Trophoblast cell (in vitro differentiated cells and primary cell): Measurements from ENCODE around the gene NDST3.

Experiments
- DNase-seq, 2 donors: peaks; one replicate each; pipeline ENCODE4 v3.0.0-alpha.2; 2016
- H2AFZ ChIP-seq: 2 replicates; pipeline ENCODE4 v1.6.1; 2013; ENCODE audit warnings: low read length, moderate library complexity, mild to moderate bottlenecking; ENCODE audit not compliant: insufficient read depth, poor library complexity
- H2AK5ac ChIP-seq: 2 replicates; pipeline ENCODE4 v1.6.1; 2013; ENCODE audit warnings: mild to moderate bottlenecking, low read length
- H2BK120ac ChIP-seq: 2 replicates; pipeline ENCODE4 v1.6.1; 2013; ENCODE audit warnings: low read length, mild to moderate bottlenecking, moderate library complexity; ENCODE audit not compliant: insufficient read depth, poor library complexity
- H2BK12ac ChIP-seq: 2 replicates; pipeline ENCODE4 v1.6.1; 2013; ENCODE audit warnings: mild to moderate bottlenecking, low read length, moderate library complexity
- H2BK5ac ChIP-seq: 2 replicates; pipeline ENCODE4 v1.6.1; 2013; ENCODE audit warnings: low read length, low read depth, moderate library complexity, mild to moderate bottlenecking; ENCODE audit not compliant: poor library complexity
- H3K14ac ChIP-seq: 2 replicates; pipeline ENCODE4 v1.6.1; 2013; ENCODE audit warnings: mild to moderate bottlenecking, low read length
- H3K18ac ChIP-seq: 2 replicates; pipeline ENCODE4 v1.6.1; 2013; ENCODE audit warnings: mild to moderate bottlenecking, low read length
- H3K23ac ChIP-seq: 2 replicates; pipeline ENCODE4 v1.6.1; 2013; ENCODE audit warnings: low read length
- H3K27ac ChIP-seq: 2 replicates; pipeline ENCODE4 v1.5.1; 2013; ENCODE audit warnings: low read depth, mild to moderate bottlenecking, inconsistent platforms, low read length, moderate library complexity
- H3K27me3 ChIP-seq: 2 replicates; pipeline ENCODE4 v1.6.1; 2013; ENCODE audit warnings: inconsistent platforms, mild to moderate bottlenecking, low read length, moderate library complexity; ENCODE audit not compliant: insufficient read depth
- H3K36me3 ChIP-seq, 2 experiments: 1 replicate in 1 of 2; 2 replicates in 1 of 2; pipeline ENCODE4 v1.6.1; 2013; ENCODE audit warnings: low read length in 2 of 2, mild to moderate bottlenecking in 2 of 2, moderate library complexity in 1 of 2; ENCODE audit not compliant: insufficient read depth in 2 of 2, control insufficient read depth in 1 of 2
- H3K4ac ChIP-seq: 2 replicates; pipeline ENCODE4 v1.6.1; 2013; ENCODE audit warnings: low read depth, mild to moderate bottlenecking, low read length, moderate library complexity
- H3K4me1 ChIP-seq, 2 experiments: 1 replicate in 1 of 2; 2 replicates in 1 of 2; pipeline ENCODE4 v1.6.1; 2013; ENCODE audit warnings: low read length in 2 of 2, mild to moderate bottlenecking in 2 of 2, moderate library complexity in 1 of 2; ENCODE audit not compliant: insufficient read depth in 2 of 2, control insufficient read depth in 1 of 2
- H3K4me2 ChIP-seq: 2 replicates; pipeline ENCODE4 v1.6.1; 2013; ENCODE audit warnings: inconsistent platforms, mild to moderate bottlenecking, low read length, moderate library complexity
- H3K4me3 ChIP-seq: 2 replicates; pipeline ENCODE4 v1.5.1; 2013; ENCODE audit warnings: mild to moderate bottlenecking, low read depth, low read length, inconsistent platforms
- H3K79me1 ChIP-seq: one replicate; pipeline ENCODE4 v1.6.1; 2013; ENCODE audit warnings: low read length
- H3K79me2 ChIP-seq: 2 replicates; pipeline ENCODE4 v1.6.1; 2013; ENCODE audit warnings: low read length, mild to moderate bottlenecking; ENCODE audit not compliant: control insufficient read depth, insufficient read depth, poor library complexity
- H3K9ac ChIP-seq: 2 replicates; pipeline ENCODE4 v1.6.1; 2013; ENCODE audit warnings: mild to moderate bottlenecking, low read length
- H3K9me3 ChIP-seq: 2 replicates; pipeline ENCODE4 v1.6.1; 2013; ENCODE audit warnings: low read depth, mild to moderate bottlenecking, control low read depth, inconsistent platforms, low read length; ENCODE audit not compliant: insufficient read depth
- H4K12ac ChIP-seq: 2 replicates; pipeline ENCODE4 v1.6.1; 2013; ENCODE audit warnings: low read depth, mild to moderate bottlenecking, low read length, moderate library complexity
- H4K8ac ChIP-seq: 2 replicates; pipeline ENCODE4 v1.6.1; 2013; ENCODE audit warnings: low read depth, mild to moderate bottlenecking, low read length, moderate library complexity
- H4K91ac ChIP-seq: one replicate; pipeline ENCODE4 v1.6.1; 2013; ENCODE audit warnings: low read depth, mild to moderate bottlenecking, low read length, moderate library complexity
- WGBS: extraction: QIAGEN DNeasy Blood & Tissue Kit; methylation state at CpG from one replicate; pipeline ENCODE4 v1.1.7; 2013; ENCODE audit warnings: missing lambda C conversion rate; ENCODE audit not compliant: insufficient read length, insufficient coverage; ENCODE audit errors: extremely low coverage; 5-methylcytosine and 5-hydroxymethylcytosine counted together

The NDST3 gene

DNA sequence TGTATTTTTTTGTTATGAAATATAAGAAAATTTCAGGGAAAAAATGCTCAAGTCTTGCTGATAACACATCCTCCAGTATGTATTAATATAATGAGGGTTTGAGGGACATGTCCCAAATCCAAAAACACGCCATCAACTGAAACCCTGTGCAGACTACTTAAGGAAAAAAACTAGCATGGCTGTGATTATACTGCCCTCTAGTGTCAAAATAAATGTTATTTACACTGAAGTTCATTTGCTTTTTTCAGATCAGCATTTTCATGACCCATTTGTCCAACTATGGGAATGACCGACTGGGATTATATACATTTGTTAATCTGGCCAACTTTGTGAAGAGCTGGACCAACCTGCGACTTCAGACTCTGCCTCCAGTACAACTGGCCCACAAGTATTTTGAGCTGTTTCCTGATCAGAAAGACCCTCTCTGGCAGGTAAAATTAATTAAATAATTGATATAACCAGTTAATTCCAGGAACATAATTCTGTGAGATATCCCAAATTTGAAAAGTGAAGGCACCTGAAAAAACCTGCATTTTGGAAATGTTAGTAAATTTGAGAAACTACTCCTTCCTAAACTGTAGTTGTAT, 190.1 kb downstream of the NDST3 start:
- H4K8ac ChIP-seq = no peak overlapping the region
- no peak overlapping the region for H2BK12ac ChIP-seq
- no peak overlapping the region for H3K4ac ChIP-seq
- H3K79me2 ChIP-seq = no peaks in the 10 kb centered on the region
- H3K4me3 ChIP-seq = no peak overlapping the region
- no peak overlapping the region for H2BK120ac ChIP-seq
- H2AK5ac ChIP-seq = no peak overlapping the region
- H3K4me2 ChIP-seq = no peak overlapping the region
- H3K14ac ChIP-seq = no peak overlapping the region
- H3K18ac ChIP-seq = no peak overlapping the region
- no peaks in the 10 kb centered on the region for H3K36me3 ChIP-seq
- no peaks in the 10 kb centered on the region for H3K9me3 ChIP-seq
- no peak overlapping the region for H3K23ac ChIP-seq
- H3K4me1 ChIP-seq = no peaks in the 10 kb centered on the region
- H4K91ac ChIP-seq = no peak overlapping the region
- no peak overlapping the region for H3K9ac ChIP-seq
- no peak overlapping the region for H2AFZ ChIP-seq
- no peak overlapping the region for H2BK5ac ChIP-seq
- DNase-seq = peak in 1 of 2 donors; percentile 77
- H3K79me1 ChIP-seq = no peaks in the 10 kb centered on the region
- no peak overlapping the region for H3K27ac ChIP-seq
- no peak overlapping the region for H4K12ac ChIP-seq
- H3K27me3 ChIP-seq = no peaks in the 10 kb centered on the region
- no CpG with 5 or more reads among the region's 3 CpGs for WGBS

DNA sequence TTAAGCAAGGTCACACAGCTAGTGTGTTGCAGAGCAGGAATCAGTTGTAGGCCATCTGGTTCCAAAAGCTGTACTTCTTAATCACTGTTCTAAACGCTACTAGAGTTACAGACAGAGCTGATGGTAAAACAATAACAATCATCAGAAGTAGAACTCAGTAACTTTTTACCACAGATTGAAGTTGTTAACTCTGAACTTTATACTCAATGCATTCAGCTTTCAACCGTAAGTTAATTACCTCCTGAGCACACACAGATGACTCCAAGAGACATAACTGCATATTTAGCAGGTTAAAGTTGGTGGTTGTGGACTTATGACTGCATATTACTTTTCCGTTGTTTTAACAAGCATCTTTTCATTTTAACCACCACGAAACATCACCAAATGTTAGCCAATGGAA, 191.2 kb downstream of the NDST3 start:
- Histone ChIP-seq H3K79me1 (no peaks in the 10 kb centered on the region), H3K9me3 (no peaks in the 10 kb centered on the region), H3K4me1 (no peaks in the 10 kb centered on the region), H3K27ac (no peak overlapping the region), H3K18ac (no peak overlapping the region), H3K23ac (no peak overlapping the region), H2BK120ac (no peak overlapping the region), H4K8ac (no peak overlapping the region), H2AK5ac (no peak overlapping the region), H3K14ac (no peak overlapping the region), H3K27me3 (no peaks in the 10 kb centered on the region), H2BK12ac (no peak overlapping the region), H3K79me2 (no peaks in the 10 kb centered on the region), H3K4ac (no peak overlapping the region), H4K12ac (no peak overlapping the region), H3K36me3 (peaks cover 0 to 1% of the 10 kb centered on the region in 2 experiments), H2AFZ (no peak overlapping the region), H3K9ac (no peak overlapping the region), H2BK5ac (no peak overlapping the region), H3K4me2 (no peak overlapping the region), H3K4me3 (no peak overlapping the region), H4K91ac (no peak overlapping the region)
- WGBS = no CpG with 5 or more reads among the region's 4 CpGs
- DNase-seq = no peak

DNA sequence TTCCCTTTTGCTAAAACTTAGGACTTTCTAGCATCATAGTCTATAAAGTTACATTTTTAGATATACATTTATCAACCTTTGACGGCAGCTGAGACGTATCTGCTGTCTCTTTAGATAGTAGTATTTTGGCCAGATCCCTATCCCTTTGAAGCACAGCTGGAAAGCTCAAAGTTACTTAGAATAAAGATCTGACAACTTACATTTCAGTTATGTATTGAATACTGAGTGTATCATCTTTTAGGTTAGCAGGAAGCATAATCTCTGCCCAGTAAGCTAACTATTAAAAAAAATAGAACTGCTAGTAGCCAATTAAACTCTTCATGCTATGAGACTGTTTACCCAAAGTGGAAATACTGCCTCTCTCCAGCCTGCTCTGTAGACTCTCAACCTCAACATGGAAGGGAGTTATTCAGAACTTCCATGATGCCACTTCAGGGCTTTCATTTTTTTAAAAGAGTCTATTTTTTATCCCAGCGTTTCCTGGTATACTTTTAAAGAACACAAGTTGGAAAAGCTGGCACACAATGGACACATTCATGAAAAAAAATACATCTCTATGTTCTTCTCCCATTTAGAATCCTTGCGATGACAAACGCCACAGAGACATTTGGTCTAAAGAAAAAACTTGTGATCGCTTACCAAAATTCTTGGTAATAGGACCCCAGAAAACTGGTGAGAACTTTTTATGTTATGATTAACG, 192.2 kb downstream of the NDST3 start:
- Histone ChIP-seq H3K27me3 (no peaks in the 10 kb centered on the region), H3K4me3 (no peak overlapping the region), H3K18ac (no peak overlapping the region), H3K27ac (no peak overlapping the region), H2AFZ (no peak overlapping the region), H4K91ac (no peak overlapping the region), H3K9ac (no peak overlapping the region), H3K23ac (no peak overlapping the region), H3K36me3 (peaks cover 0 to 1% of the 10 kb centered on the region in 2 experiments), H3K4ac (no peak overlapping the region), H2AK5ac (no peak overlapping the region), H4K8ac (no peak overlapping the region), H2BK5ac (no peak overlapping the region), H2BK120ac (no peak overlapping the region), H3K14ac (no peak overlapping the region), H4K12ac (no peak overlapping the region), H3K79me2 (no peaks in the 10 kb centered on the region), H3K79me1 (no peaks in the 10 kb centered on the region), H3K4me2 (no peak overlapping the region), H3K9me3 (no peaks in the 10 kb centered on the region), H2BK12ac (no peak overlapping the region), H3K4me1 (no peaks in the 10 kb centered on the region)
- WGBS = no CpG with 5 or more reads among the region's 7 CpGs
- DNase-seq = no peak

DNA sequence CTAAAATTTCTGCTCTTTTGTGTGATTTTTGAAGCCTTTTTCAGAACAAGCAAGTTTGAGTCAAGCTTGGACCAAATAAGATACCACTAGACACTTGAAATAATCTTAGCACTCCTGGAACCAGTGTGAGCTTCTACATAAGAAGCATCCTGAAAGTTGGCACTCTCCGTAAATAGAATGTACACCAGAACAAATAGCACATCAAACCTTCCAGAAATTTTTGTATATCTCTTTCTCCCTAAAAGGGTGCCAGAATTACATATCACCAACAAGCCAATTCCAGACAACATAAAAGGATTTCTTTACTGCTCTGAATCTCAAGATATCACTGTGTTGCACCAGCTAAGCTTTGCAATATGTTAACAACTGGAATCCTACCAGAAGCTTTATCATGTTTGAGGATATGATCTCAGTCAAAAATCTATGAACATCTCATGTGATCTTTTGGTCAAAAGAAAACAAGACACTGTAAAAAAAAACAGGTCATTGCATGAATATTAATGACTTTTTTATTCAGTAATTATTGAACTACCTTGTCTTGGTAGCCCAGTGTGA, 201.4 kb downstream of the NDST3 start:
- Histone ChIP-seq H2BK12ac (no peak overlapping the region), H3K14ac (no peak overlapping the region), H2BK120ac (no peak overlapping the region), H3K27ac (no peak overlapping the region), H2BK5ac (no peak overlapping the region), H3K23ac (no peak overlapping the region), H3K36me3 (peaks cover 0 to 4% of the 10 kb centered on the region in 2 experiments), H3K27me3 (no peaks in the 10 kb centered on the region), H3K79me1 (no peaks in the 10 kb centered on the region), H3K4me1 (no peaks in the 10 kb centered on the region), H4K8ac (no peak overlapping the region), H3K4me2 (no peak overlapping the region), H4K91ac (no peak overlapping the region), H3K79me2 (no peaks in the 10 kb centered on the region), H3K9ac (no peak overlapping the region), H3K4ac (no peak overlapping the region), H2AK5ac (no peak overlapping the region), H4K12ac (no peak overlapping the region), H3K18ac (no peak overlapping the region), H3K9me3 (no peaks in the 10 kb centered on the region), H2AFZ (no peak overlapping the region), H3K4me3 (no peak overlapping the region)
- WGBS = no CpG with 5 or more reads among the region's 1 CpG
- DNase-seq = no peak
